Hepatocyte (in vitro differentiated cells): ENCODE results near the gene PCDHGC5.

ENCODE experiments used
- EZH2 ChIP-seq: fragments of 200-600 bp; sonication (generic); IDR thresholded peaks from 2 replicates; pipeline ENCODE4 v1.6.1; 2016; ENCODE audit warnings: antibody characterized with exemption, mild to moderate bottlenecking, borderline replicate concordance
- TF ChIP-seq, protein P1 (sequence below): fragments of 200-600 bp; sonication (generic); IDR thresholded peaks from 2 replicates; pipeline ENCODE4 v1.5.1; 2016; ENCODE audit warnings: antibody characterized with exemption, mild to moderate bottlenecking; ENCODE audit not compliant: poor library complexity

DNA sequence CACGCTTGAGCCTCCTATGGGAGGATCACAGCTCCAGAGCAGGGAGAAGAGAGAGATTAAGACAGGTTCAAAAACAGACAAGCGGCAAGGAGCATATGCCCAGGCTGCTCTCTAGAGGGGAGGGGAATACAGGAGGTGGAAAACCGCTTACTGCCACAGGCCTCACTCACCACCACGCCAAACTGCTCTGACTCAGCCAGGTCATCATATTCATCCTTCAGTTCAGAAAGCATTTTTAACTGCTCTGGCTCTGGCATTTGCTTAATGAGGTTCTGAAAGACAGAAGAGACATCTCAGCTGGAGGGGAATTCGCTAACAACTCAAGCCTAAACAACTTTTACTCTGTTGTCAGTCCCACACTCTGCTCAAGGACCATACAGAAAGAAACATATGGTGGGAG lies 40.1 kb downstream of the PCDHGC5 start:
- TF ChIP-seq, protein P1, sequence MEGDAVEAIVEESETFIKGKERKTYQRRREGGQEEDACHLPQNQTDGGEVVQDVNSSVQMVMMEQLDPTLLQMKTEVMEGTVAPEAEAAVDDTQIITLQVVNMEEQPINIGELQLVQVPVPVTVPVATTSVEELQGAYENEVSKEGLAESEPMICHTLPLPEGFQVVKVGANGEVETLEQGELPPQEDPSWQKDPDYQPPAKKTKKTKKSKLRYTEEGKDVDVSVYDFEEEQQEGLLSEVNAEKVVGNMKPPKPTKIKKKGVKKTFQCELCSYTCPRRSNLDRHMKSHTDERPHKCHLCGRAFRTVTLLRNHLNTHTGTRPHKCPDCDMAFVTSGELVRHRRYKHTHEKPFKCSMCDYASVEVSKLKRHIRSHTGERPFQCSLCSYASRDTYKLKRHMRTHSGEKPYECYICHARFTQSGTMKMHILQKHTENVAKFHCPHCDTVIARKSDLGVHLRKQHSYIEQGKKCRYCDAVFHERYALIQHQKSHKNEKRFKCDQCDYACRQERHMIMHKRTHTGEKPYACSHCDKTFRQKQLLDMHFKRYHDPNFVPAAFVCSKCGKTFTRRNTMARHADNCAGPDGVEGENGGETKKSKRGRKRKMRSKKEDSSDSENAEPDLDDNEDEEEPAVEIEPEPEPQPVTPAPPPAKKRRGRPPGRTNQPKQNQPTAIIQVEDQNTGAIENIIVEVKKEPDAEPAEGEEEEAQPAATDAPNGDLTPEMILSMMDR: no peak
- no peak for TF ChIP-seq EZH2
